Mammary epithelial cell (primary cell): Measurements from ENCODE around the gene CNTNAP4.

Experiments used
- CTCF ChIP-seq, 2 donors: IDR thresholded peaks in 1 of 2; conservative IDR thresholded peaks in 1 of 2; 2 replicates each; pipeline ENCODE4 v1.5.1; 2011 to 2012; ENCODE audit warnings: inconsistent platforms in 2 of 2, low read length in 2 of 2, mild to moderate bottlenecking in 2 of 2, control low read depth in 1 of 2, low read depth in 1 of 2; ENCODE audit not compliant: insufficient read depth in 1 of 2; ENCODE audit errors: extremely low read depth in 1 of 2
- EZH2 ChIP-seq: IDR thresholded peaks from 2 replicates; pipeline ENCODE4 v1.6.1; 2012; ENCODE audit warnings: low read length, inconsistent platforms, borderline replicate concordance

GRCh38 chr16:76278086-76278485, 885 bp downstream of the CNTNAP4 start:
- TF ChIP-seq CTCF (conservative IDR thresholded peaks at IDR 0.05 in 1 of 2, IDR thresholded peaks at IDR 0.05 in 1 of 2; ENCODE audit: extremely low read depth in 1 of 2, insufficient read depth in 1 of 2, low read depth in 1 of 2, low read length in 2 of 2) (no peak), EZH2 (no peak)
